ENCODE results near the gene CDH5.

- TF ChIP-seq OVOL2 (CRISPR knock-in tag; IDR thresholded peaks at IDR 0.05; ENCODE audit: borderline replicate concordance) (no peak), CTCF (IDR thresholded peaks at IDR 0.05) (no peak), SOX15 (CRISPR knock-in tag; IDR thresholded peaks at IDR 0.05) (no peak), FOXP4 (CRISPR knock-in tag; IDR thresholded peaks at IDR 0.05) (no peak)
Measured at GRCh38 chr16:66425651-66426050, 59.2 kb downstream of the CDH5 start.

All from WTC11 (cell line).